ENCODE data around the gene TCERG1. TPM values are rescaled to one million over a fixed set of nuclear protein-coding genes. Genes with fewer than 3 reads are reported as not detected.
A peak's percentile ranks its signal among the peaks of the same experiment; 100 is the strongest.

The TCERG1 gene
- total RNA-seq, 1 experiment from 2014 or later, result 144 TPM

DNA sequence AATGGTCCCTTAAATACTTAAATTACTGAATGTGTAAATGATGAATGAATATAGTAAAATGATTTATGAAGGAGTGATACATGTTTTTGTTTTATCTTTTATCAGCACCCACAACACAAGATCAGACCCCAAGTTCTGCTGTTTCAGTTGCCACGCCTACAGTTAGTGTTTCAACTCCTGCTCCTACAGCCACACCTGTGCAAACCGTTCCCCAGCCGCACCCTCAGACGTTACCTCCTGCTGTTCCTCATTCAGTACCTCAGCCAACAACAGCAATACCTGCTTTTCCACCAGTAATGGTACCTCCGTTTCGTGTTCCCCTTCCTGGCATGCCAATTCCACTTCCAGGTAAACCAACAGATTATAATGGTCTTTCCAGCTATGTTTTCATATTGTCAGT, 16.3 kb downstream of the TCERG1 start:
- Histone ChIP-seq H3K4me2 (ENCODE audit: low read depth, low read length, poor library complexity, severe bottlenecking) (no peak overlapping the region), H3K79me2 (ENCODE audit: low read length) (peaks cover 98% of the 10 kb centered on the region), H3K9ac (ENCODE audit: low read length) (no peak overlapping the region), H3K36me3 (ENCODE audit: insufficient read depth, low read length) (peaks cover 74% of the 10 kb centered on the region), H3K27ac (ENCODE audit: low read length) (no peak overlapping the region), H3K4me3 (ENCODE audit: low read length) (no peak overlapping the region), H3K9me2 (replicated peaks; ENCODE audit: insufficient read depth, low read length) (no peaks in the 10 kb centered on the region), H4K20me1 (ENCODE audit: insufficient read depth, low read depth, low read length) (peaks cover 50% of the 10 kb centered on the region), H2AFZ (ENCODE audit: low read length) (no peak overlapping the region), H3K27me3 (ENCODE audit: low read length) (no peaks in the 10 kb centered on the region), H3K4me1 (ENCODE audit: low read length) (no peaks in the 10 kb centered on the region), H3K9me3 (ENCODE audit: low read length) (no peaks in the 10 kb centered on the region)
- DNase-seq, result no peak

DNA sequence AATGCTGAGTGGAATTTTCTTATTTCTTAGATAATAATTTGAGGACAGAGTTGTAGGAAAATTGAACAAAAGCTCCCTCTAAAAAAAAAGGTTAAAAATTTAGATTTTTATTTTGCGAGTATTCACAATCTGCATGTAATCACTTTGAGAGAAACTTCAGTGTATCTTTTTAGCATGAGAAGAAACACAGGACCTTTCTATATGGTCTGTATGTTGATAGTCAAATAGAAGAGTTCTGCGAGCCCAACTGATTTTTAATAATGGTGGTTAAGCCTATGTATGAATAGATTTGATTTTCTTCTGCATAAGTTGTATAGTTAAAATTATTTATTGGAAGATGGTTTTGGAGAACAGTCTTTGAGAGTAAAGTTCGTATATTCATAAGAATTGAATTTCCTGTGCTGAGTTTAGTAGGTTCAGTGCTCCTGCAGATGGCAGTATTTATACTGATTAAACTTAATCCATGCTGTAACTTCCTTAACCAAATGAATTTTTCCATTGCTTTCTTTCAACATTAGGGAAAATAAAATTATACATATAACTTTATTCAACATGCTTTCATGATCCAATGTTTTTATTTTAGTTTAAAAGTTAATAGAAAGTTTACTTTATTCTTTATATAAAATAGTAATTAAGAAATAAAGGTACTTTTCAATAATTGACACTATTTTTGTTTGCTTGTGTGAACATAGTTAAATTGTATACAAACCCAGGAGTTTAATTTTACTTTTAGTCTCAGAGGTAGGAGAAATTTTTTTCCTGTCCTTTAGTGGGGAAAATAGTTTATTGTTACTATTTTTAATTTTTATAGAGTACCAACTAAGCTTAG, 19.6 kb downstream of the TCERG1 start:
- H3K27me3 ChIP-seq (ENCODE audit: low read length), result no peaks in the 10 kb centered on the region
- peaks cover 36% of the 10 kb centered on the region for H4K20me1 ChIP-seq (ENCODE audit: insufficient read depth, low read depth, low read length)
- no peaks in the 10 kb centered on the region for H3K9me3 ChIP-seq (ENCODE audit: low read length)
- no peak overlapping the region for H3K4me3 ChIP-seq (ENCODE audit: low read length)
- H3K9me2 ChIP-seq (replicated peaks; ENCODE audit: insufficient read depth, low read length), result no peaks in the 10 kb centered on the region
- H3K27ac ChIP-seq (ENCODE audit: low read length), result no peak overlapping the region
- no peak overlapping the region for H2AFZ ChIP-seq (ENCODE audit: low read length)
- peak; percentile 45 for DNase-seq
- no peaks in the 10 kb centered on the region for H3K4me1 ChIP-seq (ENCODE audit: low read length)
- no peak overlapping the region for H3K4me2 ChIP-seq (ENCODE audit: low read depth, low read length, poor library complexity, severe bottlenecking)
- H3K9ac ChIP-seq (ENCODE audit: low read length), result no peak overlapping the region
- H3K36me3 ChIP-seq (ENCODE audit: insufficient read depth, low read length), result peaks cover 75% of the 10 kb centered on the region
- H3K79me2 ChIP-seq (ENCODE audit: low read length), result peaks cover 90% of the 10 kb centered on the region

GRCh38 chr5:146467760-146468159, 20.6 kb downstream of the TCERG1 start:
- Histone ChIP-seq H3K4me3 (ENCODE audit: low read length) (no peak overlapping the region), H3K27me3 (ENCODE audit: low read length) (no peaks in the 10 kb centered on the region), H3K9ac (ENCODE audit: low read length) (no peak overlapping the region), H2AFZ (ENCODE audit: low read length) (no peak overlapping the region), H3K27ac (ENCODE audit: low read length) (no peak overlapping the region), H3K4me2 (ENCODE audit: low read depth, low read length, poor library complexity, severe bottlenecking) (no peak overlapping the region), H3K9me3 (ENCODE audit: low read length) (no peaks in the 10 kb centered on the region), H3K9me2 (replicated peaks; ENCODE audit: insufficient read depth, low read length) (no peaks in the 10 kb centered on the region), H3K36me3 (ENCODE audit: insufficient read depth, low read length) (peaks cover 75% of the 10 kb centered on the region), H3K79me2 (ENCODE audit: low read length) (peaks cover 85% of the 10 kb centered on the region), H3K4me1 (ENCODE audit: low read length) (no peaks in the 10 kb centered on the region), H4K20me1 (ENCODE audit: insufficient read depth, low read depth, low read length) (peaks cover 31% of the 10 kb centered on the region)
- DNase-seq, result no peak

- Histone ChIP-seq H3K36me3 (ENCODE audit: insufficient read depth, low read length) (peaks cover 65% of the 10 kb centered on the region), H3K9me2 (replicated peaks; ENCODE audit: insufficient read depth, low read length) (no peaks in the 10 kb centered on the region), H3K9ac (ENCODE audit: low read length) (no peak overlapping the region), H3K9me3 (ENCODE audit: low read length) (no peaks in the 10 kb centered on the region), H3K27ac (ENCODE audit: low read length) (no peak overlapping the region), H3K79me2 (ENCODE audit: low read length) (peaks cover 82% of the 10 kb centered on the region), H3K4me2 (ENCODE audit: low read depth, low read length, poor library complexity, severe bottlenecking) (no peak overlapping the region), H3K27me3 (ENCODE audit: low read length) (no peaks in the 10 kb centered on the region), H2AFZ (ENCODE audit: low read length) (no peak overlapping the region), H3K4me1 (ENCODE audit: low read length) (peaks cover 3% of the 10 kb centered on the region; the same call in 1 of the 2 replicates), H4K20me1 (ENCODE audit: insufficient read depth, low read depth, low read length) (0 out of 2 replicates have a peak, but pooled peaks cover 3% of the 10 kb centered on the region), H3K4me3 (ENCODE audit: low read length) (no peak overlapping the region)
- DNase-seq, result no peak
Measured at GRCh38 chr5:146474065-146474464, 26.9 kb downstream of the TCERG1 start.

DNA sequence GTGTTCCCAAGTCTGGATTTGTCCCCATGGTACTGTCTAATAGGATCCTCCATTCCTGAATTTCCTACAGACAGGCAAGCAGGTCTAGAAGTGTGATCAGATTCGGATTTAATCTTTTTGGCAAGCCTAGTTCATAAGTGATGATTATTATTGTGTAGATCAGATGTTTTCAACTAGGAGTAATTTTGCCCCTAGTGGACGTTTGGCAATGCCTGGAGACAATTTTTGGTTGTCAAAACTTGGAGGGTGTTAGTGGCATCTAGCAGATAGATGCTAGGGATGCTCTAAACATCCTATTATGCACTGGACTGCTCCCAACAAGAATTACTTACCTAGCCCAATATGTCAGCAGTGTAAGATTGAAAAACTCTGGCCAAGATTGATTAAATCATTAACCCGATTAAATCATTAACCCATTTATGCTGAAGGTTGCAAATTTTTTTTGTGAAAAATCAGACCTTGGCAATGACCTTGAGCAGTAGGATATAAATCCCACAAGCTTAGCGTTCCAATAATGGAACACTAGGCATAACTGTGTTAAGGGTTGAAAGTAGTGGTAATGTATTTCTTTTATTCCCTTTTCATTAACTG, 28.2 kb downstream of the TCERG1 start:
- DNase-seq, result peak; percentile 56
- H3K79me2 ChIP-seq (ENCODE audit: low read length), result peaks cover 79% of the 10 kb centered on the region
- H3K27me3 ChIP-seq (ENCODE audit: low read length), result no peaks in the 10 kb centered on the region
- no peaks in the 10 kb centered on the region for H3K9me2 ChIP-seq (replicated peaks; ENCODE audit: insufficient read depth, low read length)
- H2AFZ ChIP-seq (ENCODE audit: low read length), result no peak overlapping the region
- H3K27ac ChIP-seq (ENCODE audit: low read length), result no peak overlapping the region
- H4K20me1 ChIP-seq (ENCODE audit: insufficient read depth, low read depth, low read length), result 0 out of 2 replicates have a peak, but pooled peaks cover 3% of the 10 kb centered on the region
- no peaks in the 10 kb centered on the region for H3K9me3 ChIP-seq (ENCODE audit: low read length)
- no peak overlapping the region for H3K9ac ChIP-seq (ENCODE audit: low read length)
- H3K4me3 ChIP-seq (ENCODE audit: low read length), result no peak overlapping the region
- peaks cover 67% of the 10 kb centered on the region for H3K36me3 ChIP-seq (ENCODE audit: insufficient read depth, low read length)
- H3K4me1 ChIP-seq (ENCODE audit: low read length), result peaks cover 3% of the 10 kb centered on the region; the same call in 1 of the 2 replicates
- no peak overlapping the region for H3K4me2 ChIP-seq (ENCODE audit: low read depth, low read length, poor library complexity, severe bottlenecking)

DNA sequence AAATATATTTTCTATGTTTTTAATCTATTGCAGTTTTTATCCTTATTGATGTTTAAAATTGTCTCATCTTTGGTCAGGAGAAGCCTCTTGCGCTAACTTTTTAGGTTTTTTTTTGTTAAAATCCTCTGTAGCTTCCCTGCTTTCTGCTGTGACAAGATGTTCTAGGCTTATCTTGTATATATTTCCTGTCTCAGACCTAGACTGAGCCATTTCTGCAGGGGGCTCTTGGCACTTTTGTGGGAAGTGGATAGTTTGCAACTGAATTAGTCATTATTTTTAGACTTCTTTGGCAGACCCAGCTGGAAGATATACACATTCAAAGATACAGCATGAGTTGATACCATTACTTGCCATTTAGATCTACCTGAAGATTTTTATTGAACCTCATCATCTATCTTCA, 28.8 kb downstream of the TCERG1 start:
- H3K27me3 ChIP-seq (ENCODE audit: low read length), result no peaks in the 10 kb centered on the region
- no peak overlapping the region for H3K4me3 ChIP-seq (ENCODE audit: low read length)
- H3K9ac ChIP-seq (ENCODE audit: low read length), result no peak overlapping the region
- H3K4me1 ChIP-seq (ENCODE audit: low read length), result peaks cover 3% of the 10 kb centered on the region; the same call in 1 of the 2 replicates
- no peaks in the 10 kb centered on the region for H3K9me2 ChIP-seq (replicated peaks; ENCODE audit: insufficient read depth, low read length)
- 0 out of 2 replicates have a peak, but pooled peaks cover 3% of the 10 kb centered on the region for H4K20me1 ChIP-seq (ENCODE audit: insufficient read depth, low read depth, low read length)
- no peak overlapping the region for H3K27ac ChIP-seq (ENCODE audit: low read length)
- peaks cover 78% of the 10 kb centered on the region for H3K79me2 ChIP-seq (ENCODE audit: low read length)
- H3K9me3 ChIP-seq (ENCODE audit: low read length), result no peaks in the 10 kb centered on the region
- no peak overlapping the region for H2AFZ ChIP-seq (ENCODE audit: low read length)
- no peak for DNase-seq
- H3K4me2 ChIP-seq (ENCODE audit: low read depth, low read length, poor library complexity, severe bottlenecking), result no peak overlapping the region
- H3K36me3 ChIP-seq (ENCODE audit: insufficient read depth, low read length), result peaks cover 67% of the 10 kb centered on the region

GRCh38 chr5:146482775-146483174, 35.6 kb downstream of the TCERG1 start:
- no peak overlapping the region for H2AFZ ChIP-seq (ENCODE audit: low read length)
- H3K4me3 ChIP-seq (ENCODE audit: low read length), result no peak overlapping the region
- H3K27me3 ChIP-seq (ENCODE audit: low read length), result no peaks in the 10 kb centered on the region
- H4K20me1 ChIP-seq (ENCODE audit: insufficient read depth, low read depth, low read length), result no peaks in the 10 kb centered on the region
- no peaks in the 10 kb centered on the region for H3K9me3 ChIP-seq (ENCODE audit: low read length)
- DNase-seq, result no peak
- no peak overlapping the region for H3K4me2 ChIP-seq (ENCODE audit: low read depth, low read length, poor library complexity, severe bottlenecking)
- no peak overlapping the region for H3K9ac ChIP-seq (ENCODE audit: low read length)
- peaks cover 65% of the 10 kb centered on the region for H3K79me2 ChIP-seq (ENCODE audit: low read length)
- peaks cover 85% of the 10 kb centered on the region for H3K36me3 ChIP-seq (ENCODE audit: insufficient read depth, low read length)
- no peak overlapping the region for H3K27ac ChIP-seq (ENCODE audit: low read length)
- no peaks in the 10 kb centered on the region for H3K9me2 ChIP-seq (replicated peaks; ENCODE audit: insufficient read depth, low read length)
- H3K4me1 ChIP-seq (ENCODE audit: low read length), result no peaks in the 10 kb centered on the region

GRCh38 chr5:146484714-146485391, 37.7 kb downstream of the TCERG1 start:
- no peaks in the 10 kb centered on the region for H4K20me1 ChIP-seq (ENCODE audit: insufficient read depth, low read depth, low read length)
- H3K4me2 ChIP-seq (ENCODE audit: low read depth, low read length, poor library complexity, severe bottlenecking), result no peak overlapping the region
- no peak overlapping the region for H3K4me3 ChIP-seq (ENCODE audit: low read length)
- no peak overlapping the region for H3K27ac ChIP-seq (ENCODE audit: low read length)
- no peaks in the 10 kb centered on the region for H3K4me1 ChIP-seq (ENCODE audit: low read length)
- no peaks in the 10 kb centered on the region for H3K9me2 ChIP-seq (replicated peaks; ENCODE audit: insufficient read depth, low read length)
- H2AFZ ChIP-seq (ENCODE audit: low read length), result no peak overlapping the region
- H3K27me3 ChIP-seq (ENCODE audit: low read length), result no peaks in the 10 kb centered on the region
- H3K9me3 ChIP-seq (ENCODE audit: low read length), result no peaks in the 10 kb centered on the region
- no peak overlapping the region for H3K9ac ChIP-seq (ENCODE audit: low read length)
- DNase-seq, result no peak
- H3K79me2 ChIP-seq (ENCODE audit: low read length), result peaks cover 64% of the 10 kb centered on the region
- H3K36me3 ChIP-seq (ENCODE audit: insufficient read depth, low read length), result peaks cover 86% of the 10 kb centered on the region
